Measurements from ENCODE around the gene HOXB5.

Gene HOXB5

DNA sequence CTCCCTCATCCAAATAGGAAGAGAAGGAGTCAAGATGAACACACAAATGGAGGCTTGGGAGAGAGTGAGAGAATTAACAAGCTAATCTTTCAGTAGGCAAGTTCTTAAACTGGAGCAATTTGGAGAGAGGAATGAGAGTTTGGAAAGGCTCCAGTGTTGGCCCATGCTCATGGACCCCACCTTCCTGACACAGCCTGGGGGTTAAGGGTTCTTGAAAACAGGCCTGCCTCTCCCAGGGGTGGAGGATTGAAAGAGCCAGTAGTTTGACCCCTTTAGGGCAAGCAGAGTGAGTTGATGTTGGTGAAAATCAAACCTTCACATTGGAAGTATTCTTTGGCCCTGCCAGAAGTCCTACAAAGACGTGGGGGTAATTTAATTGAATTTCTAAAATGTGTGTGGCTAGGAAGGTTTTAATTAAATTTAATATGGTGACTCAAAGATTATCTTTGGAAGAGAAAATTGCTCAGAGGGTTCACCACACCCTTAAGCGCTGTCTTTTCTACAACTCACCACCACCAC is 9.3 kb downstream of the HOXB5 start:
- H3K4me3 ChIP-seq (ENCODE audit: low read depth, low read length): no peak overlapping the region
- DNase-seq (ENCODE audit: low read depth): no peak
- no peak for TF ChIP-seq CTCF (conservative IDR thresholded peaks at IDR 0.05; ENCODE audit: low read depth, low read length)

DNA sequence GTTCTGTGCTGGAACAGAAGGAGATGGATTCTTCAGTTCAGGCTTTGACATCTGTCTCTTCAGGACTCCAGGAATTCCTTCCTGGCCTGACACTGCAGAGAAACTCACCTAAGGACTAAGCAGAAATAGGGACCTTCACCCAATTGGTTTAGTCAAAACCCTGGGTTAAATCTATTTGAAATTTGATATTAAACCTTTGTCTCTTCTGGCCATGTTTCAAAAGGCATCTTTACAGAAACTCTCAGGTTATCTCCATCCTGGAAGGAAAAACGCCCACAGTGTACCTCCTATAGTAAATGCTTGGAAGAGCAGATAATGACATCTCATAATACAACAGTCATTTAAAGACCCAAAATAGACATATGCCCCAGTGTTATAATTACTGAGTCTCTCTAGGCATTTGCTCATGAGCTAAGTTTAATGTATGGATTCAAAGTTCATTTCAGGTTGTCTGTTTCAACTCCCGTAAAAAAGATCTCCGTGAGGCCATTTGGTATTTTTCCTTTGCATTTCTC is 9.8 kb downstream of the HOXB5 start:
- H3K4me3 ChIP-seq (ENCODE audit: low read depth, low read length): no peak overlapping the region
- no peak for DNase-seq (ENCODE audit: low read depth)
- TF ChIP-seq CTCF (conservative IDR thresholded peaks at IDR 0.05; ENCODE audit: low read depth, low read length): no peak

DNA sequence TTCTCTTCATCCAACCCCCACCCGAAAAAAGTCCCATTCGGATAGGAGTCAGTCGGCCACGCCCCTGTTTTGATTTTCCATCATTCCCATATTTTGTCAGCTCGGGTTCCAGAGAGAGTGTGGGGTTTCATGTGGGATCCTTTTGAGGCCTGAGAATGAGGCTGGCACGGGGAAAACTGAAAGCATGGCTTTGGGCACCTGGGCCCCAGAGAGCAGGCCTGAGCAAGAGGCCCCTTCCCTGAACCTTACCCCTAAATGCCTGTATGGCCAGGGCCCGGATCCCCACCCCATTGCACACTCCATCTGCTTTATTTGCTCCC is 10.9 kb downstream of the HOXB5 start:
- no peak for DNase-seq (ENCODE audit: low read depth)
- TF ChIP-seq CTCF (conservative IDR thresholded peaks at IDR 0.05; ENCODE audit: low read depth, low read length): no peak
- no peak overlapping the region for H3K4me3 ChIP-seq (ENCODE audit: low read depth, low read length)

DNA sequence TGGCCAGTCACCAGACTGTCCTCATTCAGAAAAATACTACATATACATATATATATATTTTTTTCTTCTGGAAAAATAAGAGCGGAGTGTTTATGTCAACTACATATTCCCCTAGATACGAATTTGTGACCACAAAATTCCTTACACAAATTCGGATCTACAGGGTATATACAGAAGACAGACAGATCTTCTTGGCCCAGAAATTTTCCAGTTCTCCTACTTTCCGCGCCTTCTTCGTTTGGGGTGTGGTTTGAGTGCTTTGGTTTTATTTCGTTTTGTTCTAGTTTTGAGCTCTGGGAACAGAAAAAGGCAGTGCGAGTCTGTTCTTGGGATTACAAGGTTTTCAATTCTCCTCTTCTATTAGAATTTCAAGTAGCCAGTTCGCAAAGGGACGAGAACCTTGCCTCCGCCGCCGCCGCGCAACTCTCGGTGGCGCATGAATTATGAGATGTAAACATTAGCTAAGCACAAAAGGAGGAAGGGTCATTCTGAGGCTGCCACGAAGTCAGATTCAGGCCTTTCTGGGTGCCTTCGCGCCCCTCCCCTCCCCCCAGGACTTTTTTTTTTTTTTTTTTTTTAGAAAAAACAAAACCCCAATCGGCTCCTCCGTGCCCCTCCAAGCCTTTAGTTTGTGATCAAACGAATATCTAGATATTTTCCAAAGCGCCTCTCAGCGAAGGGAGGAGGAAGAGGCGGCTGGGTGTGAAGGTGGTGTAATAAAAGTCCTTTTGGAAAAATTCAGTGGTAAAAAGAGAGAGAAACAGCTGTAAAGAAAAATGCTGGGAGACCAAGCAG is 13.6 kb downstream of the HOXB5 start:
- H3K4me3 ChIP-seq (ENCODE audit: low read depth, low read length): no peak overlapping the region
- DNase-seq (ENCODE audit: low read depth): no peak
- no peak for TF ChIP-seq CTCF (conservative IDR thresholded peaks at IDR 0.05; ENCODE audit: low read depth, low read length)

DNA sequence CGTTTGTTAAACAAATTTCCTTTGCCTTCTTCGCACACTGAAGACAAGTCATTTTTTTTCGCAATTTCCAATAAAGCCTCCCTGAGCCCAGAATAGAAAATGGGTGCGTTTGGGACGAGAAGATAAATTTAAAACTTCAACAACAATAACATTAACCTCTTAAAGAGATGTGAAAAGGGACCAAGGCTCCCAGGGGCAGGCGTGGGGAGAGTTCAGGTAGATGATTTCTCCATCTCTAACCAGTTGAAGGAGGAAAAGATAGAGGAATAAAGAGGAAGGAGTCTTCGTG is 14.2 kb downstream of the HOXB5 start:
- no peak overlapping the region for H3K4me3 ChIP-seq (ENCODE audit: low read depth, low read length)
- TF ChIP-seq CTCF (conservative IDR thresholded peaks at IDR 0.05; ENCODE audit: low read depth, low read length): no peak
- no peak for DNase-seq (ENCODE audit: low read depth)

DNA sequence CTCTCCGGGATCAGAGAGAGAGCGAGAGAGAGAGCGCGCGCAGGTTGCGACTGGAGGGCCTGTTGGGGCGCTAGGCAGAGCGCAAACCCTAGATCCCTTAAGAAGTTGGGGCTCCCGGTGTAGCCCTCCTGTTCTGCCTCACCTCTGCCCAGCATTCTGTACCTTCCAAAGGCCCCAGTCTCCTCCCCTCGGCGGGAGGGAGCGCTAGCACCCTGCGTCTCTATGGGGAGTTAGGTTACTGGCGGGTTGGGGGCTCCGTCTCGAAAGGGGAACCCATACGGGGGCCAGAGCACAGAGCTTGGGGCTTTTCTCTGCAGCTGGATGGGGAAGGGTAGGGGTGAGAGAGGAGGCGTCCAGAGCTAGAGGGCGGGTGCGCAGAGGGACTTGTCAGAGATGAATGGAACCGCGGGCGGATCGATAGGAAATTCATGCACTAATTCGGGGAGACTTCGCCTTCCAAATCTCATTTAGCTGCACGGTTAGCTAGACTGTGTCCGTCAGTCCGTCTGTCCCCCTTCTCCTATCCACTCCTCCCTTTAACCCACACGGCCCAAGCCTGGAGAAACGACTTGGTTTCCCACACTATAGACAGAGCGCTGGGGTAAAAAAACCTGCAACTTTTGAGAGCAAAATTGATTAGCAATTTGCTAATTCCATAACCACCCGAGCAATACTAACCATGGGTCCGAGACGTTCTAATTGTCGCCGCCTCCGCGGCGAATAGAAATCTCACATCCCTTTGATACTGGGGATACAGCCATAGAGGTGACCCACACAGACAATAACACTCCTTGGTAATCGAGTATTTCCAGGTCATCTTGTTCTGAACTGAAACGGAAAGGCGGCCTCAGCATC is 14.7 kb downstream of the HOXB5 start:
- DNase-seq (ENCODE audit: low read depth): no peak
- no peak overlapping the region for H3K4me3 ChIP-seq (ENCODE audit: low read depth, low read length)
- TF ChIP-seq CTCF (conservative IDR thresholded peaks at IDR 0.05; ENCODE audit: low read depth, low read length): no peak

Data from choroid plexus epithelial cell (primary cell).